Pancreas (tissue), 10 donors: ENCODE results near the gene TGFB2. TPM values are rescaled to one million over a fixed set of nuclear protein-coding genes. Genes with fewer than 3 reads are reported as not detected.

Experiments used
- ATAC-seq, 4 donors: fragments of 200-7000 bp; cut with Tn5 transposase; one replicate each; pipeline versions ENCODE4 v1.8.0 to v1.9.1; 2020; ENCODE audit warnings: mild to moderate bottlenecking in 4 of 4, moderate library complexity in 4 of 4
- DNase-seq, 6 donors: peaks; one replicate each; pipeline ENCODE4 v3.0.0-alpha.2; 2020
- FAIRE-seq: peaks from 2 replicates; lab custom pipeline; 2012; peaks lifted over from hg19 to GRCh38; lab: Jason Lieb, UNC
- H3K27ac ChIP-seq, 4 donors: fragments of 200-600 bp; sonication (generic); 1 replicate in 3 of 4; 2 replicates in 1 of 4; pipeline versions ENCODE4 v1.5.0 to v1.8.0; 2020
- H3K27me3 ChIP-seq, 4 donors: fragments of 200-600 bp; one replicate each; pipeline ENCODE4 v1.8.0; 2021
- H3K36me3 ChIP-seq, 3 donors: fragments of 200-600 bp; sonication (generic) in 1 of 3; one replicate each; pipeline versions ENCODE4 v1.5.0 to v1.8.0; 2020 to 2021
- H3K4me1 ChIP-seq, 3 donors: fragments of 200-600 bp; one replicate each; pipeline ENCODE4 v1.8.0; 2021
- H3K4me3 ChIP-seq, 4 donors: fragments of 200-600 bp; sonication (generic) in 2 of 4; one replicate each; pipeline versions ENCODE4 v1.5.0 to v1.8.0; 2020 to 2021
- H3K9me3 ChIP-seq, 4 donors: fragments of 200-600 bp; one replicate each; pipeline ENCODE4 v1.8.0; 2021
- CTCF ChIP-seq, 4 donors: fragments of 200-600 bp; sonication (generic) in 3 of 4; IDR thresholded peaks; one replicate each; pipeline versions ENCODE4 v1.5.0 to v1.8.0; 2021; ENCODE audit warnings: antibody characterized with exemption in 4 of 4
- whole genome bisulfite sequencing, 2 donors: extraction: QIAGEN DNeasy Blood & Tissue Kit; methylation state at CpG; one replicate each; pipeline ENCODE4 v1.1.7; 2013; 5-methylcytosine and 5-hydroxymethylcytosine counted together
- intact Hi-C, 3 donors: fragments of 100-400 bp; cut with DNase I; formaldehyde crosslinking; loops; one replicate each; pipeline versions ENCODE4 v1.11.1 to v1.14.2; 2022
- polyA plus RNA-seq, 2 donors: library from polyadenylated mRNA; stranded (reverse); fragments of 200-250 nt; gene quantifications; one replicate each; pipeline ENCODE4 v1.2.3, GENCODE V29; 2013
- total RNA-seq, 6 donors: library from RNA; stranded (reverse); fragmentation: NEBNext Ultra II Directional in 4 of 6; extraction: Animal tissue kit (Norgen Biotek cat#: 25700) in 4 of 6; gene quantifications; one replicate each; pipeline versions ENCODE4 v1.2.1 to v1.2.4, GENCODE V29; 2021 to 2023
- donor health status: healthy with polysubstance abuse.
- donor health status: DM: no; HTN: no; CAD: no; lungs with moderate emphysema.
- donor health status: DM: no; HTN: no; CAD: no.
- donor health status: control.
- donor health status: control.
- donor health status: Bipolar disorder and iron deficiency.
- donor health status: DM: yes; HTN: yes; CAD: no.
- donor health status: DM: no; HTN: no; CAD: no.
- donor health status: DM: no; HTN: no; CAD: no.
- donor health status: DM: yes; HTN: yes; CAD: no.

TGFB2 gene
- total and polyA plus RNA-seq, 8 donors: 1.6 to 20.3 (median 2.9) TPM

GRCh38 chr1:218443255-218443654 is 98.1 kb downstream of the TGFB2 start:
- H3K36me3 ChIP-seq: no peaks in the 10 kb centered on the region
- H3K9me3 ChIP-seq: no peaks in the 10 kb centered on the region
- intact Hi-C loops: no loop called here
- no peaks in the 10 kb centered on the region for H3K4me1 ChIP-seq
- FAIRE-seq: no peak
- ATAC-seq: no peak
- DNase-seq: no peak
- H3K4me3 ChIP-seq: no peak overlapping the region
- H3K27me3 ChIP-seq: no peaks in the 10 kb centered on the region
- WGBS, 2 donors: 93 to 95% methylated on average over 2 of the region's 2 CpGs
- H3K27ac ChIP-seq: no peak overlapping the region
- TF ChIP-seq CTCF (IDR thresholded peaks at IDR 0.05): no peak

GRCh38 chr1:218444173-218444572 is 99.0 kb downstream of the TGFB2 start:
- TF ChIP-seq CTCF (IDR thresholded peaks at IDR 0.05): no peak
- Histone ChIP-seq H3K9me3 (no peaks in the 10 kb centered on the region), H3K4me1 (no peaks in the 10 kb centered on the region), H3K27ac (no peak overlapping the region), H3K27me3 (no peaks in the 10 kb centered on the region), H3K36me3 (no peaks in the 10 kb centered on the region), H3K4me3 (no peak overlapping the region)
- intact Hi-C loops: no loop called here
- no peak for DNase-seq
- FAIRE-seq: no peak
- 62 to 80% methylated on average over 5 of the region's 5 CpGs for WGBS, 2 donors
- ATAC-seq: no peak

DNA sequence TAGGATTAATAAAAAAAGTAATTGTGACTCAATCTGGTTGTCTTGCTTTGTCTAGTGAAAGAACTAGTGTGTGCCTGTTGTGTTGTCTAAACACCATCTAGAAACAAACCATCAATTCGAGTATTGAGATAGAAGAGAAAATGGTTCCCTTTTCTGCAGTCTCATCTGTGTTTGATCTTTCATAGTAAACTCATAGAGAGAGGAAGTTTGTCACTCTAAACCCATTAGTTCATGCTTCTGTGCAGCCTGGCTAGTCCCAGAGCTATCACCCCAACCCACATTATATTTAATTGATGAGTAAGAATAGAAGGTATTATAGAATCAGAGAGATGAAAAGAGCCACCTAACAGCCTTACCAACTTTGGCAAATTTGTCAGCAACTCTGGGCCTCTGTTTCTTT is 99.5 kb downstream of the TGFB2 start:
- WGBS, 2 donors: 44 to 59% methylated on average over 1 of the region's 1 CpG
- DNase-seq: no peak
- intact Hi-C loops: no loop called here
- no peak overlapping the region for H3K27ac ChIP-seq
- ATAC-seq: no peak
- H3K36me3 ChIP-seq: no peaks in the 10 kb centered on the region
- no peaks in the 10 kb centered on the region for H3K9me3 ChIP-seq
- H3K27me3 ChIP-seq: no peaks in the 10 kb centered on the region
- H3K4me3 ChIP-seq: no peak overlapping the region
- FAIRE-seq: no peak
- H3K4me1 ChIP-seq: no peaks in the 10 kb centered on the region
- no peak for TF ChIP-seq CTCF (IDR thresholded peaks at IDR 0.05)

- intact Hi-C loops: no loop called here
- no peak for TF ChIP-seq CTCF (IDR thresholded peaks at IDR 0.05)
- Histone ChIP-seq H3K27ac (no peak overlapping the region), H3K4me1 (no peaks in the 10 kb centered on the region), H3K36me3 (no peaks in the 10 kb centered on the region), H3K27me3 (no peaks in the 10 kb centered on the region), H3K9me3 (no peaks in the 10 kb centered on the region), H3K4me3 (no peak overlapping the region)
- 83 to 89% methylated on average over 7 of the region's 7 CpGs for WGBS, 2 donors
- ATAC-seq (no peak), FAIRE-seq (no peak), DNase-seq (no peak)
Measured at GRCh38 chr1:218447010-218447689, 102.0 kb downstream of the TGFB2 start.

DNA sequence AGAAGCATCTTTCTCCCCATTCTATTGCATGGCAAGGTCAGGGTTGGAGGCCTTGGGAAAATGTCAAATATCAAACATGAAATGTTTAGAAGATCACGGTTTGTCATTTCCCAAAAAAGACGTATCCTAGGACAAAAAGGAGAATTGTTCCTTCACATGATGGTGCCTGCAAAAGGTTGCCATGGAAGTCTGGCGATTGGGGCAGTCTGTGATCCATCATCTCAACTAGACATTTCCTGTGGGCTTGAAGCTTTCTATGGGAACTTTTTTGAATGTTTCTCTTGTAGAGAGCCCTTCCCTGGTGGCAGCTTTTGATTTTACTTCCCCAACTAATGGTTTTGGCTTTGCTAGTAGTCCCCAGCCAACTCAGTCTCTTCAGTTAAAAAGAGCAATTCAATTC is 106.3 kb downstream of the TGFB2 start:
- Histone ChIP-seq H3K4me1 (no peaks in the 10 kb centered on the region), H3K4me3 (no peak overlapping the region), H3K9me3 (no peaks in the 10 kb centered on the region), H3K36me3 (no peaks in the 10 kb centered on the region), H3K27me3 (no peaks in the 10 kb centered on the region), H3K27ac (no peak overlapping the region)
- 71 to 76% methylated on average over 3 of the region's 3 CpGs for WGBS, 2 donors
- ATAC-seq: no peak
- no peak for TF ChIP-seq CTCF (IDR thresholded peaks at IDR 0.05)
- no peak for FAIRE-seq
- intact Hi-C loops: no loop called here
- DNase-seq: no peak
